Skin epidermis (tissue), 12 donors: Measurements from ENCODE around the gene HSPB2.

ENCODE experiments used
- H3K27ac ChIP-seq, 21 experiments: fragments of 200-600 bp; sonication (generic) in 11 of 21; one replicate each; pipeline ENCODE4 v1.5.0; 2020; ENCODE audit warnings: mild to moderate bottlenecking in 3 of 21, inconsistent platforms in 2 of 21, moderate library complexity in 2 of 21
- H3K4me3 ChIP-seq, 7 experiments: fragments of 200-600 bp; sonication (generic) in 2 of 7; one replicate each; pipeline ENCODE4 v1.5.0; 2020; ENCODE audit warnings: inconsistent platforms in 2 of 7, mild to moderate bottlenecking in 2 of 7, moderate library complexity in 1 of 7

HSPB2 gene

GRCh38 chr11:111961389-111962300, 49.1 kb downstream of the HSPB2 start:
- Histone ChIP-seq H3K27ac (peak overlapping the region in 6 of 21 experiments; percentile 15 to 33 (median 23)), H3K4me3 (no peak overlapping the region)
